ENCODE data around the gene TMEM117. TPM values are rescaled to one million over a fixed set of nuclear protein-coding genes. Genes with fewer than 3 reads are reported as not detected.

Gene TMEM117
- total RNA-seq, 1 donor from 2014 or later: 11.6 TPM

GRCh38 chr12:43852744-43853143, 16.9 kb downstream of the TMEM117 start:
- Mint-ChIP-seq H3K9me3 (ENCODE audit: low read depth) (peaks cover 11% of the 10 kb centered on the region), H3K4me3 (ENCODE audit: low read depth) (no peak overlapping the region), H3K4me1 (ENCODE audit: low read depth) (peaks cover 6% of the 10 kb centered on the region), H3K36me3 (ENCODE audit: insufficient read depth) (peaks cover 12% of the 10 kb centered on the region), H3K27me3 (no peaks in the 10 kb centered on the region), H3K27ac (no peak overlapping the region)
- TF ChIP-seq CTCF (IDR thresholded peaks at IDR 0.05; ENCODE audit: unreplicated experiment): no peak
- no peak for DNase-seq (ENCODE audit: low spot score, unreplicated experiment)

- no peak for DNase-seq (ENCODE audit: low spot score, unreplicated experiment)
- Mint-ChIP-seq H3K36me3 (ENCODE audit: insufficient read depth) (no peaks in the 10 kb centered on the region), H3K4me1 (ENCODE audit: low read depth) (peaks cover 6% of the 10 kb centered on the region), H3K9me3 (ENCODE audit: low read depth) (no peaks in the 10 kb centered on the region), H3K27ac (no peak overlapping the region), H3K4me3 (ENCODE audit: low read depth) (no peak overlapping the region), H3K27me3 (no peaks in the 10 kb centered on the region)
- no peak for TF ChIP-seq CTCF (IDR thresholded peaks at IDR 0.05; ENCODE audit: unreplicated experiment)
These were observed 21.1 kb downstream of the TMEM117 start for GRCh38 chr12:43856972-43857371.

- no peaks in the 10 kb centered on the region for H3K9me3 Mint-ChIP-seq (ENCODE audit: low read depth)
- TF ChIP-seq CTCF (IDR thresholded peaks at IDR 0.05; ENCODE audit: unreplicated experiment): no peak
- no peak for DNase-seq (ENCODE audit: low spot score, unreplicated experiment)
- H3K4me3 Mint-ChIP-seq (ENCODE audit: low read depth): no peak overlapping the region
- peaks cover 6% of the 10 kb centered on the region for H3K4me1 Mint-ChIP-seq (ENCODE audit: low read depth)
- H3K27me3 Mint-ChIP-seq: no peaks in the 10 kb centered on the region
- H3K27ac Mint-ChIP-seq: no peak overlapping the region
- H3K36me3 Mint-ChIP-seq (ENCODE audit: insufficient read depth): peaks cover under 1% of the 10 kb centered on the region
These were observed 22.2 kb downstream of the TMEM117 start for GRCh38 chr12:43858096-43858495.

- DNase-seq (ENCODE audit: low spot score, unreplicated experiment): no peak
- Mint-ChIP-seq H3K27ac (no peak overlapping the region), H3K9me3 (ENCODE audit: low read depth) (no peaks in the 10 kb centered on the region), H3K4me1 (ENCODE audit: low read depth) (peaks cover under 1% of the 10 kb centered on the region), H3K27me3 (no peaks in the 10 kb centered on the region), H3K4me3 (ENCODE audit: low read depth) (no peak overlapping the region), H3K36me3 (ENCODE audit: insufficient read depth) (peaks cover 1% of the 10 kb centered on the region)
- no peak for TF ChIP-seq CTCF (IDR thresholded peaks at IDR 0.05; ENCODE audit: unreplicated experiment)
These were observed 23.1 kb downstream of the TMEM117 start for GRCh38 chr12:43858991-43859390.

GRCh38 chr12:43861015-43861839, 25.3 kb downstream of the TMEM117 start:
- no peaks in the 10 kb centered on the region for H3K9me3 Mint-ChIP-seq (ENCODE audit: low read depth)
- TF ChIP-seq CTCF (IDR thresholded peaks at IDR 0.05; ENCODE audit: unreplicated experiment): no peak
- no peak overlapping the region for H3K27ac Mint-ChIP-seq
- DNase-seq (ENCODE audit: low spot score, unreplicated experiment): no peak
- peaks cover 4% of the 10 kb centered on the region for H3K36me3 Mint-ChIP-seq (ENCODE audit: insufficient read depth)
- H3K4me1 Mint-ChIP-seq (ENCODE audit: low read depth): no peaks in the 10 kb centered on the region
- H3K27me3 Mint-ChIP-seq: no peaks in the 10 kb centered on the region
- H3K4me3 Mint-ChIP-seq (ENCODE audit: low read depth): no peak overlapping the region

Measured in progenitor cell of endocrine pancreas (in vitro differentiated cells).